NCI-H510A (cell line): ENCODE data around the gene IFT122.

Experiments
- DNase-seq: peaks from one replicate; lab custom pipeline; 2025; lab: John Stamatoyannopoulos, UW

Gene IFT122

GRCh38 chr3:129518038-129518561, 78.1 kb downstream of the IFT122 start:
- no peak for DNase-seq

DNA sequence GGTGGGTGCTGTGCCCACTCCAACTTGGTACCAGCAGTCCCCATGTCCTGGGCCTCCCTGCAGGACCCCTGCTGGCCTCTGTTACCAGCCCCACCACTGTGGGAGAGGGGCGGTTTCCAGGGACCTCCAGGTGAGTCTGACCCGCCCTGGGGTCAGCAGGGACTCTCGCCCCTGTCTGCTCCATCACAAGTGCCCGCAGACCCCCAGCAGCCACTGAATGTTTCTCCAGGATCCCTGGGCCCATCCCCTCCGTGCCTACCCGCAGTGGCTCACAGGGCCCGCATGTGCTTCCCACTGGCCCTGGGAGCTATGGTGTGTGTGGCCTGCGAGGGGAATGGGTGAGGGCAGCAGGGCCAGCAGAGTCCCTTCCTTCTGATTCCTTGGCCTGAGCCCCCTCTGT, 78.6 kb downstream of the IFT122 start:
- DNase-seq, result no peak

- no peak for DNase-seq
Measured at GRCh38 chr3:129519449-129519848, 79.4 kb downstream of the IFT122 start.

DNA sequence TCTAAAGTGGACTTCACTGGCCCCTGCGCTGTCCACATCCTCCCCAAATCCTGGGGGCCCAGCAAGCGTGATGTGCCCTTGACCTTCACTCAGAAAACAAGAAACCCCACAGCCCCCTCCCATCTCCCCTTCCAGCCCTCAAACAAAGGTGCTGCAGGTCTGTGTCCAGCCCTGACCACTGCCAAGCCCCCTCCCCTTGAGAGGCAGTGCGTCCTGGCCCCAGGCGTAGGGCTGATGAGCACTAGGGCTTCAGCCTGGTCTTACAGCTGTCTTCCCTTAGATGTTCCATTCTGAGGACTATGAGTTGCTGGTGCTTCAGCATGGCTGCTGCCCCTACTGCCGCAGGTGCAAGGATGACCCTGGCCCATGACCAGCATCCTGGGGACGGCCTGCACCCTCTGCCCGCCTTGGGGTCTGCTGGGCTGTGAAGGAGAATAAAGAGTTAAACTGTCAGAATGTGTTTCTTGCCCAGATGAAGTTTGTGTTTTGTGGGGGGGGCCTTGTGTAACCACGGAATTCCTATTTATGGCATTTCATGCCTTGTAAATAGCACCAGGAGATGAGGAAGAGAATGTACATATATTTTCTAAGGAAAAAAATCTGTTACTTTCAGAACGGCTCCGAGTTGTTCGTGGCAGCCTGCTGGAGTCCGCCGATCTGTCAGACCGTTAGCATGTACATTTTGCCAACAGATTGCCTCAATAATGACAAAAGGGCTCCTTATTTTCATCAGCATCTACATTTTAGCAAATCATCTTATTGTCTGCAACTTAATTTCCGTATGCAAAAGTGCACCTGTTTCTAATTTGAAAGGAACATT, 80.1 kb downstream of the IFT122 start:
- DNase-seq, result no peak

DNA sequence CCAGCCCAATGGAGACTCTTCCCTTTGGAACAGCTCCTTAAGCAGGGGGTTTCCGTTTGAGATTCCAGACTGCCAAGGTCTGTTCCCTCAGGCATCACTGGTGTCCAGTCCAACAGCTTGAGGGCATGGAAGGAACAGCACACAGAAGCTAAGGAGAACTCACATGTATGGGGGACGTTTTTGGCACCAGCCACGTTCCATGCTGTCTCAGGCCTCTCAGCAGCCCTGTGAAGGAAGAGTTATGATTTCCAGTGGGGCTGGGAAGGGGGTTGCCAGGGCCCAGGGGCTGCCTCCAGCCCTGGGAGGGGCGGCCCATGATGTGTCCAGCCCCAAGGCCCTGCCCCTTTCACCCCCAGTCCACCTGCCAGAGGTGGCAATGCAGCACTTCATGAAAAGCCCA, 80.9 kb downstream of the IFT122 start:
- no peak for DNase-seq

GRCh38 chr3:129521611-129522010, 81.6 kb downstream of the IFT122 start:
- no peak for DNase-seq

DNA sequence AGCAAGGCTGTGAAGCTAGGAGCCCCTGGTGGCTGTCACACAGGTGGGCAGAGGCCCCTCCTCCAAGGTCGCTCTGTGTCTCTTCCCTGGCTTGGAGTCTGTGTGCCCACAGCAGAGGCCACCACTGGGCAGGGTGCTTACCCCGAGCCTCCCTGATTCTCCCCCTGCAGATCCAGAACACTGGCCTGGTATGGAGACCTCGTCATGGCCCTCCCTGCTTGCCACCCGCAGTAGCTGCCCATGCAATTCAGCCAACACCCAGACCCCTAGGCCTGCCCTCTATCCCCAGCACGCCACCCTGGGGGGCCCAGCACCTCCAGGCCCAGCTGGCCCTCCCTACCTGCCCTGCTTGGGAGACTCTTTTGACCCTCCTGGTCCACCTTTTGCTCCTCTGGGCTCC, 82.9 kb downstream of the IFT122 start:
- DNase-seq, result no peak

GRCh38 chr3:129524081-129524480, 84.1 kb downstream of the IFT122 start:
- no peak for DNase-seq

GRCh38 chr3:129525341-129525968, 85.4 kb downstream of the IFT122 start:
- no peak for DNase-seq

GRCh38 chr3:129526121-129526900, 86.3 kb downstream of the IFT122 start:
- DNase-seq, result no peak

DNA sequence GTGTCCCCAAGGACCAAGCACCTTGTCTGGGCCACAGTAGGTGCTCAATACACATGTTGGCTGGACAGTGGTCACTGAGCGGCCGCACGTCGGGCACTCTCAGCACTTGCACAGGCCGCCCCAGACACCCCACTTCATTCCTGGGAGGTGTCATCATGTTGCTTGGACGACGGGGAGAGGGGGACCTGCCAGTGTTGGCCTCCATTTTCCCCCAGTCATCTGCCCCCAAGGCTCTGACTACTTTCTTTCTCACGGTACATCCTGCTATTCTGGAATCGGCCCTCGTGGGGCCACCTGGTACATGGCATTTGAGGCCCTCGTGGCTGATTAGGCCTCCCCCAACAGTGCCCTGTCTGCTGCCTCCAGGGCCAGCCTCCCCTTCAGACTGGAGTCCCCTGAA, 87.2 kb downstream of the IFT122 start:
- no peak for DNase-seq

GRCh38 chr3:129528589-129529100, 88.6 kb downstream of the IFT122 start, which contains the start of gene RHO:
Gene RHO, plus strand, starts transcription at chr3:129528639. Its CDS starts 95 bp downstream, at chr3:129528734.
- no peak for DNase-seq

DNA sequence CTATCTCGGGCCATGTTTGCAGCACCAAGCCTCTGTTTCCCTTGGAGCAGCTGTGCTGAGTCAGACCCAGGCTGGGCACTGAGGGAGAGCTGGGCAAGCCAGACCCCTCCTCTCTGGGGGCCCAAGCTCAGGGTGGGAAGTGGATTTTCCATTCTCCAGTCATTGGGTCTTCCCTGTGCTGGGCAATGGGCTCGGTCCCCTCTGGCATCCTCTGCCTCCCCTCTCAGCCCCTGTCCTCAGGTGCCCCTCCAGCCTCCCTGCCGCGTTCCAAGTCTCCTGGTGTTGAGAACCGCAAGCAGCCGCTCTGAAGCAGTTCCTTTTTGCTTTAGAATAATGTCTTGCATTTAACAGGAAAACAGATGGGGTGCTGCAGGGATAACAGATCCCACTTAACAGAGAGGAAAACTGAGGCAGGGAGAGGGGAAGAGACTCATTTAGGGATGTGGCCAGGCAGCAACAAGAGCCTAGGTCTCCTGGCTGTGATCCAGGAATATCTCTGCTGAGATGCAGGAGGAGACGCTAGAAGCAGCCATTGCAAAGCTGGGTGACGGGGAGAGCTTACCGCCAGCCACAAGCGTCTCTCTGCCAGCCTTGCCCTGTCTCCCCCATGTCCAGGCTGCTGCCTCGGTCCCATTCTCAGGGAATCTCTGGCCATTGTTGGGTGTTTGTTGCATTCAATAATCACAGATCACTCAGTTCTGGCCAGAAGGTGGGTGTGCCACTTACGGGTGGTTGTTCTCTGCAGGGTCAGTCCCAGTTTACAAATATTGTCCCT, 89.6 kb downstream of the IFT122 start:
- DNase-seq, result no peak

GRCh38 chr3:129530251-129530791, 90.3 kb downstream of the IFT122 start:
- DNase-seq, result no peak

- no peak for DNase-seq
Measured at GRCh38 chr3:129530821-129531220, 90.8 kb downstream of the IFT122 start.

DNA sequence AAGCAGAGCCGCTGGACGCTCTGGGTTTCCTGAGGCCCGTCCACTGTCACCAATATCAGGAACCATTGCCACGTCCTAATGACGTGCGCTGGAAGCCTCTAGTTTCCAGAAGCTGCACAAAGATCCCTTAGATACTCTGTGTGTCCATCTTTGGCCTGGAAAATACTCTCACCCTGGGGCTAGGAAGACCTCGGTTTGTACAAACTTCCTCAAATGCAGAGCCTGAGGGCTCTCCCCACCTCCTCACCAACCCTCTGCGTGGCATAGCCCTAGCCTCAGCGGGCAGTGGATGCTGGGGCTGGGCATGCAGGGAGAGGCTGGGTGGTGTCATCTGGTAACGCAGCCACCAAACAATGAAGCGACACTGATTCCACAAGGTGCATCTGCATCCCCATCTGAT, 91.7 kb downstream of the IFT122 start:
- no peak for DNase-seq

DNA sequence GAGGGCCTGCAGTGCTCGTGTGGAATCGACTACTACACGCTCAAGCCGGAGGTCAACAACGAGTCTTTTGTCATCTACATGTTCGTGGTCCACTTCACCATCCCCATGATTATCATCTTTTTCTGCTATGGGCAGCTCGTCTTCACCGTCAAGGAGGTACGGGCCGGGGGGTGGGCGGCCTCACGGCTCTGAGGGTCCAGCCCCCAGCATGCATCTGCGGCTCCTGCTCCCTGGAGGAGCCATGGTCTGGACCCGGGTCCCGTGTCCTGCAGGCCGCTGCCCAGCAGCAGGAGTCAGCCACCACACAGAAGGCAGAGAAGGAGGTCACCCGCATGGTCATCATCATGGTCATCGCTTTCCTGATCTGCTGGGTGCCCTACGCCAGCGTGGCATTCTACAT, 92.2 kb downstream of the IFT122 start:
- no peak for DNase-seq

DNA sequence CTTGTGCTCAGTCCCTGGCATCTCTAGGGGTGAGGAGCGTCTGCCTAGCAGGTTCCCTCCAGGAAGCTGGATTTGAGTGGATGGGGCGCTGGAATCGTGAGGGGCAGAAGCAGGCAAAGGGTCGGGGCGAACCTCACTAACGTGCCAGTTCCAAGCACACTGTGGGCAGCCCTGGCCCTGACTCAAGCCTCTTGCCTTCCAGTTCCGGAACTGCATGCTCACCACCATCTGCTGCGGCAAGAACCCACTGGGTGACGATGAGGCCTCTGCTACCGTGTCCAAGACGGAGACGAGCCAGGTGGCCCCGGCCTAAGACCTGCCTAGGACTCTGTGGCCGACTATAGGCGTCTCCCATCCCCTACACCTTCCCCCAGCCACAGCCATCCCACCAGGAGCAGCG, 93.4 kb downstream of the IFT122 start:
- DNase-seq, result no peak

DNA sequence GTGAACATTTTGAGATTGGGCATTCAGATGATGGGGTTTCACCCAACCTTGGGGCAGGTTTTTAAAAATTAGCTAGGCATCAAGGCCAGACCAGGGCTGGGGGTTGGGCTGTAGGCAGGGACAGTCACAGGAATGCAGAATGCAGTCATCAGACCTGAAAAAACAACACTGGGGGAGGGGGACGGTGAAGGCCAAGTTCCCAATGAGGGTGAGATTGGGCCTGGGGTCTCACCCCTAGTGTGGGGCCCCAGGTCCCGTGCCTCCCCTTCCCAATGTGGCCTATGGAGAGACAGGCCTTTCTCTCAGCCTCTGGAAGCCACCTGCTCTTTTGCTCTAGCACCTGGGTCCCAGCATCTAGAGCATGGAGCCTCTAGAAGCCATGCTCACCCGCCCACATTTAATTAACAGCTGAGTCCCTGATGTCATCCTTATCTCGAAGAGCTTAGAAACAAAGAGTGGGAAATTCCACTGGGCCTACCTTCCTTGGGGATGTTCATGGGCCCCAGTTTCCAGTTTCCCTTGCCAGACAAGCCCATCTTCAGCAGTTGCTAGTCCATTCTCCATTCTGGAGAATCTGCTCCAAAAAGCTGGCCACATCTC, 94.5 kb downstream of the IFT122 start:
- no peak for DNase-seq

DNA sequence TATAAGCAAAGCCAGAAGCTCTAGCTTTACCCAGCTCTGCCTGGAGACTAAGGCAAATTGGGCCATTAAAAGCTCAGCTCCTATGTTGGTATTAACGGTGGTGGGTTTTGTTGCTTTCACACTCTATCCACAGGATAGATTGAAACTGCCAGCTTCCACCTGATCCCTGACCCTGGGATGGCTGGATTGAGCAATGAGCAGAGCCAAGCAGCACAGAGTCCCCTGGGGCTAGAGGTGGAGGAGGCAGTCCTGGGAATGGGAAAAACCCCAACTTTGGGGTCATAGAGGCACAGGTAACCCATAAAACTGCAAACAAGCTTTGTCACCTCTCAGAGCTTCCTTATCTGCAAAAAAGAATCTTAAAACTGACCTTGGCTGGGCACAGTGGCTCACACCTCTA, 95.1 kb downstream of the IFT122 start:
- no peak for DNase-seq

- DNase-seq, result no peak
Measured at GRCh38 chr3:129536374-129536667, 96.3 kb downstream of the IFT122 start.
